HEK293T (cell line): ENCODE results near the gene NKPD1.

Source experiments
- CTCF ChIA-PET: fragments of 350-600 bp; formaldehyde crosslinking; extraction: SDS; loops from one replicate; lab custom pipeline; 2021; ENCODE audit warnings: antibody characterized with exemption, inconsistent platforms; lab: Yijun Ruan, JAX
- POLR2A ChIA-PET: fragments of 350-600 bp; formaldehyde crosslinking; extraction: SDS; loops from one replicate; lab custom pipeline; 2020; ENCODE audit warnings: antibody characterized with exemption, inconsistent platforms; lab: Yijun Ruan, JAX
- DNase-seq: peaks from one replicate; pipeline ENCODE4 v3.0.0; 2012; ENCODE audit warnings: mixed read lengths; ENCODE audit errors: extremely low spot score
- ARNT ChIP-seq: fragments of 450-650 bp; IDR thresholded peaks from 2 replicates; pipeline ENCODE4 v1.6.1; 2017; ENCODE audit warnings: mild to moderate bottlenecking
- BHLHE40 ChIP-seq: fragments of 450-650 bp; IDR thresholded peaks from 2 replicates; pipeline ENCODE4 v1.6.1; 2016; ENCODE audit warnings: mild to moderate bottlenecking, moderate library complexity, borderline replicate concordance
- CTBP1 ChIP-seq: fragments of 450-650 bp; IDR thresholded peaks from 2 replicates; pipeline ENCODE4 v1.6.1; 2016; ENCODE audit warnings: borderline replicate concordance
- ELF4 ChIP-seq: fragments of 450-650 bp; IDR thresholded peaks from 2 replicates; pipeline ENCODE4 v1.6.1; 2017; ENCODE audit warnings: antibody characterized with exemption
- FOXA1 ChIP-seq: fragments of 450-650 bp; IDR thresholded peaks from 2 replicates; pipeline ENCODE4 v1.6.1; 2016; ENCODE audit warnings: mild to moderate bottlenecking
- FOXK2 ChIP-seq: fragments of 450-650 bp; IDR thresholded peaks from 2 replicates; pipeline ENCODE4 v1.6.1; 2016; ENCODE audit warnings: mild to moderate bottlenecking
- FOXM1 ChIP-seq: fragments of 450-650 bp; IDR thresholded peaks from 2 replicates; pipeline ENCODE4 v1.6.1; 2017; ENCODE audit warnings: mild to moderate bottlenecking, borderline replicate concordance
- HDGF ChIP-seq: fragments of 450-650 bp; IDR thresholded peaks from 2 replicates; pipeline ENCODE4 v1.6.1; 2017; ENCODE audit warnings: antibody characterized with exemption, borderline replicate concordance
- L3MBTL2 ChIP-seq: fragments of 450-650 bp; conservative IDR thresholded peaks from 2 replicates; pipeline ENCODE4 v1.6.1; 2016; ENCODE audit warnings: mild to moderate bottlenecking
- LEF1 ChIP-seq: fragments of 450-650 bp; IDR thresholded peaks from 2 replicates; pipeline ENCODE4 v1.6.1; 2017; ENCODE audit warnings: mild to moderate bottlenecking, borderline replicate concordance
- NFRKB ChIP-seq: fragments of 450-650 bp; IDR thresholded peaks from 2 replicates; pipeline ENCODE4 v1.6.1; 2016; ENCODE audit warnings: mild to moderate bottlenecking, moderate library complexity
- PKNOX1 ChIP-seq: fragments of 450-650 bp; IDR thresholded peaks from 2 replicates; pipeline ENCODE4 v1.6.1; 2016
- SP1 ChIP-seq: fragments of 450-650 bp; IDR thresholded peaks from 2 replicates; pipeline ENCODE4 v1.6.1; 2017
- SUZ12 ChIP-seq: fragments of 450-650 bp; IDR thresholded peaks from 2 replicates; pipeline ENCODE4 v1.6.1; 2016; ENCODE audit warnings: mild to moderate bottlenecking
- TARDBP ChIP-seq: fragments of 450-650 bp; IDR thresholded peaks from 2 replicates; pipeline ENCODE4 v1.6.1; 2016
- ZNF384 ChIP-seq: fragments of 450-650 bp; IDR thresholded peaks from 2 replicates; pipeline ENCODE4 v1.6.1; 2016

Gene NKPD1

GRCh38 chr19:45164577-45165335, 4.0 kb upstream of the NKPD1 start:
- TF ChIP-seq PKNOX1: peak; percentile 22; the same call in 1 of the 2 replicates
- no peak for TF ChIP-seq ARNT
- DNase-seq: no peak
- ChIA-PET POLR2A (interaction anchor here (1.7 kb wide), 1 partner anchor 15 kb away, joined by 8 read pairs; the partner anchor contains the start of gene BLOC1S3), CTCF (interaction anchor here (0.6 kb wide), 1 partner anchor 96 kb away, joined by 3 read pairs; no protein-coding TSS in a partner anchor)

GRCh38 chr19:45163751-45164460, 3.1 kb upstream of the NKPD1 start:
- POLR2A ChIA-PET: interaction anchor here (1.7 kb wide), 1 partner anchor 16 kb away, joined by 8 read pairs; the partner anchor contains the start of gene BLOC1S3
- CTCF ChIA-PET: interaction anchor here (0.6 kb wide), 1 partner anchor 97 kb away, joined by 3 read pairs; no protein-coding TSS in a partner anchor
- DNase-seq: no peak
- TF ChIP-seq TARDBP (no peak), L3MBTL2 (no peak), HDGF (no peak), BHLHE40 (no peak), ARNT (no peak), FOXM1 (no peak), NFRKB (no peak), ELF4 (no peak), SUZ12 (no peak), FOXK2 (no peak), LEF1 (no peak), CTBP1 (no peak), ZNF384 (no peak), FOXA1 (no peak), SP1 (no peak), PKNOX1 (no peak)

GRCh38 chr19:45163156-45163555, 2.4 kb upstream of the NKPD1 start:
- ChIA-PET CTCF (no interaction called here), POLR2A (no interaction called here)
- TF ChIP-seq NFRKB (no peak), CTBP1 (no peak), ARNT (no peak), BHLHE40 (no peak), ZNF384 (no peak), FOXK2 (no peak), FOXM1 (no peak), LEF1 (no peak), PKNOX1 (no peak), SP1 (no peak), SUZ12 (no peak), L3MBTL2 (no peak), HDGF (no peak), ELF4 (no peak), FOXA1 (no peak), TARDBP (no peak)
- DNase-seq: no peak

GRCh38 chr19:45162608-45163143, 1.9 kb upstream of the NKPD1 start:
- no peak for DNase-seq
- ChIA-PET POLR2A (no interaction called here), CTCF (interaction anchor here (1.0 kb wide), 1 partner anchor 25 kb away, joined by 3 read pairs; no protein-coding TSS in a partner anchor)
- no peak for TF ChIP-seq ZNF384

- ChIA-PET POLR2A (no interaction called here), CTCF (interaction anchor here (1.0 kb wide), 1 partner anchor 26 kb away, joined by 3 read pairs; no protein-coding TSS in a partner anchor)
- no peak for TF ChIP-seq FOXA1
- no peak for TF ChIP-seq L3MBTL2
- no peak for TF ChIP-seq FOXM1
- TF ChIP-seq SUZ12: no peak
- TF ChIP-seq NFRKB: no peak
- TF ChIP-seq ZNF384: no peak
- no peak for TF ChIP-seq FOXK2
- no peak for TF ChIP-seq ELF4
- TF ChIP-seq ARNT: no peak
- TF ChIP-seq TARDBP: no peak
- no peak for TF ChIP-seq LEF1
- no peak for TF ChIP-seq PKNOX1
- no peak for TF ChIP-seq CTBP1
- no peak for TF ChIP-seq BHLHE40
- TF ChIP-seq SP1: no peak
- no peak for TF ChIP-seq HDGF
Observed at GRCh38 chr19:45161738-45162607, 1.2 kb upstream of the NKPD1 start.

More at GRCh38 chr19:45161738-45162607, 1.2 kb upstream of the NKPD1 start:
- DNase-seq: peak; percentile 51
